ENCODE data around the gene COMT. TPM values are rescaled to one million over a fixed set of nuclear protein-coding genes. Genes with fewer than 3 reads are reported as not detected.
A peak's percentile ranks its signal among the peaks of the same experiment; 100 is the strongest.

Gene COMT
- total and polyA plus RNA-seq, 9 of the 15 experiments (the other 6 are each of a cell fraction or from before 2014, with no cell fraction given) = 12.5 to 351 (median 155) TPM

DNA sequence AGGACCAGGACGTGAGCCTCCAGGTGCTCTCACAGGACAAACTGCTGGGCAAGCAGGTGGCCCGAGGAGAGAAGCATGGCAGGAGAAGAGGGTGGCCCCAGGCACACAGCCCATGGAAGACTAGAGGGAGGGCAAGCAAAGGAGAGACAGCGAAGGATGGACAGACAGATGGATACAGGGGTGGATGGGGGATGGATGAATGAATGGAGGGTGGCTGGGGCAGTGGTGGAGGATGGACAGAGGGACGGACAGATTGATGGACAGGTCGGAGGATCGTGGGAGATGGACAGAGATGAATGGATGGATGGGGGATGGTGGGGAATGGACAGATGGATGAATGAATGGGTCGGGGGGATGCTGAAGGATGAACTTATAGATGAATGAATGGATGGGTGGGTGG, 52.4 kb downstream of the COMT start:
- no peak for ATAC-seq
- H3K4me1 ChIP-seq (replicated peaks in 1 of 2; ENCODE audit: control insufficient read depth in 2 of 2, insufficient read depth in 2 of 2, low read length in 2 of 2) = peaks cover 15 to 71% of the 10 kb centered on the region in 2 experiments
- no peak overlapping the region for H3K4me3 ChIP-seq
- 35% methylated on average over 7 of the region's 7 CpGs for WGBS (ENCODE audit: insufficient coverage, low coverage, missing lambda C conversion rate)
- POLR2A ChIA-PET = no interaction called here
- CTCF ChIA-PET (ENCODE audit: low intra/inter-chr PET ratio) = no interaction called here
- in situ Hi-C loops (cut with MboI) (no loop called here), intact Hi-C loops (cut with micrococcal nuclease) (no loop called here)
- peaks cover 66% of the 10 kb centered on the region; the same call in 1 of the 2 replicates for H4K20me1 ChIP-seq (replicated peaks; ENCODE audit: control insufficient read depth, insufficient read depth, low read length)
- BruUV-seq (replicated peaks) = no TSS peak
- no peaks in the 10 kb centered on the region for H3K27me3 ChIP-seq (ENCODE audit: control insufficient read depth in 2 of 2, insufficient read depth in 2 of 2, low read length in 2 of 2)
- no peak overlapping the region for H3K4me2 ChIP-seq (ENCODE audit: insufficient read depth, low read length)
- no peaks in the 10 kb centered on the region for H3K9me3 ChIP-seq (replicated peaks; ENCODE audit: control insufficient read depth, insufficient read depth, low read depth, low read length)
- 0 out of 4 replicates have a peak overlapping the region, but pooled peaks of 1 of the 2 experiments have one; percentile 38 for H3K9ac ChIP-seq (ENCODE audit: insufficient read depth in 1 of 2, low read depth in 2 of 2, low read length in 2 of 2)
- DNase-seq (ENCODE audit: extremely low read depth in 1 of 4, low spot score in 3 of 4) = no peak
- H3K9me1 ChIP-seq (ENCODE audit: control insufficient read depth, insufficient read depth, low read length) = peaks cover 5% of the 10 kb centered on the region
- FAIRE-seq = no peak
- H3K27ac ChIP-seq (ENCODE audit: extremely low read depth, low read depth, low read length) = no peak overlapping the region
- no peak overlapping the region for H2AFZ ChIP-seq (ENCODE audit: low read depth, low read length)
- H3K79me2 ChIP-seq (ENCODE audit: control insufficient read depth, insufficient read depth, low read length) = no peaks in the 10 kb centered on the region
- no peaks in the 10 kb centered on the region for H3K36me3 ChIP-seq (ENCODE audit: control insufficient read depth, insufficient read depth, low read length)
- TF ChIP-seq NCOA4 (IDR thresholded peaks at IDR 0.05; ENCODE audit: partially characterized antibody) (peak; percentile 70), ZNF224 (CRISPR knock-in tag; IDR thresholded peaks at IDR 0.05) (no peak), NR4A1 (CRISPR knock-in tag; IDR thresholded peaks at IDR 0.05) (0 out of 2 replicates have a peak, but pooled peaks have one; percentile 48), NR4A1 (tag; IDR thresholded peaks at IDR 0.05) (no peak), SETDB1 (IDR thresholded peaks at IDR 0.05; ENCODE audit: low read length) (no peak), HNRNPL (IDR thresholded peaks at IDR 0.05; ENCODE audit: low read depth, low read length) (no peak), ZNF584 (CRISPR knock-in tag; IDR thresholded peaks at IDR 0.05; ENCODE audit: low read depth) (no peak), CCAR2 (IDR thresholded peaks at IDR 0.05; ENCODE audit: low read depth, low read length) (no peak), MXI1 (IDR thresholded peaks at IDR 0.05; ENCODE audit: low read depth, low read length) (no peak), SMARCB1 (IDR thresholded peaks at IDR 0.05; ENCODE audit: insufficient read length, low read depth) (no peak), HMG20A (CRISPR knock-in tag; conservative IDR thresholded peaks at IDR 0.05) (no peak), NFYB (IDR thresholded peaks at IDR 0.05; ENCODE audit: extremely low read depth, insufficient read length) (no peak), HDGF (IDR thresholded peaks at IDR 0.05) (no peak; the same call in 1 of the 2 replicates), ZNF41 (CRISPR knock-in tag; conservative IDR thresholded peaks at IDR 0.05) (no peak), CCNT2 (IDR thresholded peaks at IDR 0.05; ENCODE audit: borderline replicate concordance, extremely low read depth, insufficient read length, low read depth, low read length) (no peak), PTRF (tag; IDR thresholded peaks at IDR 0.05) (no peak)
- TF ChIP-seq, protein P1, sequence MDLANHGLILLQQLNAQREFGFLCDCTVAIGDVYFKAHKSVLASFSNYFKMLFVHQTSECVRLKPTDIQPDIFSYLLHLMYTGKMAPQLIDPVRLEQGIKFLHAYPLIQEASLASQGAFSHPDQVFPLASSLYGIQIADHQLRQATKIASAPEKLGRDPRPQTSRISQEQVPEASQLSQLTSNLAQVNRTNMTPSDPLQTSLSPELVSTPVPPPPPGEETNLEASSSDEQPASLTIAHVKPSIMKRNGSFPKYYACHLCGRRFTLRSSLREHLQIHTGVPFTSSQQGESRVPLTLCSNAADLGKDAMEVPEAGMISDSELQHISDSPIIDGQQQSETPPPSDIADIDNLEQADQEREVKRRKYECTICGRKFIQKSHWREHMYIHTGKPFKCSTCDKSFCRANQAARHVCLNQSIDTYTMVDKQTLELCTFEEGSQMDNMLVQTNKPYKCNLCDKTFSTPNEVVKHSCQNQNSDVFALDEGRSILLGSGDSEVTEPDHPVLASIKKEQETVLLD (IDR thresholded peaks at IDR 0.05) = 0 out of 2 replicates have a peak, but pooled peaks have one; percentile 43
- TF ChIP-seq, protein P2, sequence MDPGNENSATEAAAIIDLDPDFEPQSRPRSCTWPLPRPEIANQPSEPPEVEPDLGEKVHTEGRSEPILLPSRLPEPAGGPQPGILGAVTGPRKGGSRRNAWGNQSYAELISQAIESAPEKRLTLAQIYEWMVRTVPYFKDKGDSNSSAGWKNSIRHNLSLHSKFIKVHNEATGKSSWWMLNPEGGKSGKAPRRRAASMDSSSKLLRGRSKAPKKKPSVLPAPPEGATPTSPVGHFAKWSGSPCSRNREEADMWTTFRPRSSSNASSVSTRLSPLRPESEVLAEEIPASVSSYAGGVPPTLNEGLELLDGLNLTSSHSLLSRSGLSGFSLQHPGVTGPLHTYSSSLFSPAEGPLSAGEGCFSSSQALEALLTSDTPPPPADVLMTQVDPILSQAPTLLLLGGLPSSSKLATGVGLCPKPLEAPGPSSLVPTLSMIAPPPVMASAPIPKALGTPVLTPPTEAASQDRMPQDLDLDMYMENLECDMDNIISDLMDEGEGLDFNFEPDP (CRISPR knock-in tag; IDR thresholded peaks at IDR 0.05) = no peak
- TF ChIP-seq, protein P3, sequence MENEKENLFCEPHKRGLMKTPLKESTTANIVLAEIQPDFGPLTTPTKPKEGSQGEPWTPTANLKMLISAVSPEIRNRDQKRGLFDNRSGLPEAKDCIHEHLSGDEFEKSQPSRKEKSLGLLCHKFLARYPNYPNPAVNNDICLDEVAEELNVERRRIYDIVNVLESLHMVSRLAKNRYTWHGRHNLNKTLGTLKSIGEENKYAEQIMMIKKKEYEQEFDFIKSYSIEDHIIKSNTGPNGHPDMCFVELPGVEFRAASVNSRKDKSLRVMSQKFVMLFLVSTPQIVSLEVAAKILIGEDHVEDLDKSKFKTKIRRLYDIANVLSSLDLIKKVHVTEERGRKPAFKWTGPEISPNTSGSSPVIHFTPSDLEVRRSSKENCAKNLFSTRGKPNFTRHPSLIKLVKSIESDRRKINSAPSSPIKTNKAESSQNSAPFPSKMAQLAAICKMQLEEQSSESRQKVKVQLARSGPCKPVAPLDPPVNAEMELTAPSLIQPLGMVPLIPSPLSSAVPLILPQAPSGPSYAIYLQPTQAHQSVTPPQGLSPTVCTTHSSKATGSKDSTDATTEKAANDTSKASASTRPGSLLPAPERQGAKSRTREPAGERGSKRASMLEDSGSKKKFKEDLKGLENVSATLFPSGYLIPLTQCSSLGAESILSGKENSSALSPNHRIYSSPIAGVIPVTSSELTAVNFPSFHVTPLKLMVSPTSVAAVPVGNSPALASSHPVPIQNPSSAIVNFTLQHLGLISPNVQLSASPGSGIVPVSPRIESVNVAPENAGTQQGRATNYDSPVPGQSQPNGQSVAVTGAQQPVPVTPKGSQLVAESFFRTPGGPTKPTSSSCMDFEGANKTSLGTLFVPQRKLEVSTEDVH (IDR thresholded peaks at IDR 0.05; ENCODE audit: low read depth, partially characterized antibody) = no peak
